NCI-H82 treated with DMSO at 0.1 percent for 48 hours (cell line): ENCODE results near the gene JAKMIP2.
"Not testable (repeated sequence)": the region's sequence is repeated elsewhere in the genome, so short reads cannot be mapped to it uniquely, and the experiment has no call there.

Source experiments
- DNase-seq: peaks from one replicate; lab custom pipeline; 2025; ENCODE audit not compliant: unreplicated experiment; lab: John Stamatoyannopoulos, UW

Gene JAKMIP2

GRCh38 chr5:147666419-147666818, 116.1 kb downstream of the JAKMIP2 start:
- no peak for DNase-seq

- no peak for DNase-seq
Measured at GRCh38 chr5:147661541-147661940, 121.0 kb downstream of the JAKMIP2 start.

GRCh38 chr5:147659166-147659929, 123.2 kb downstream of the JAKMIP2 start:
- no peak for DNase-seq

- DNase-seq = peak; percentile 27
Measured at GRCh38 chr5:147658293-147658932, 124.1 kb downstream of the JAKMIP2 start.

GRCh38 chr5:147648597-147648996, 133.9 kb downstream of the JAKMIP2 start:
- DNase-seq = no peak

- DNase-seq = no peak
Measured at GRCh38 chr5:147645197-147645596, 137.3 kb downstream of the JAKMIP2 start.

GRCh38 chr5:147644460-147644859, 138.1 kb downstream of the JAKMIP2 start:
- no peak for DNase-seq

- no peak for DNase-seq
Measured at GRCh38 chr5:147643142-147643541, 139.4 kb downstream of the JAKMIP2 start.

GRCh38 chr5:147642666-147643065, 139.9 kb downstream of the JAKMIP2 start:
- DNase-seq = no peak

- DNase-seq = no peak
Measured at GRCh38 chr5:147639321-147639720, 143.2 kb downstream of the JAKMIP2 start.

GRCh38 chr5:147636729-147636984, 145.9 kb downstream of the JAKMIP2 start:
- DNase-seq = no peak

GRCh38 chr5:147635882-147636728, 146.4 kb downstream of the JAKMIP2 start:
- DNase-seq = no peak

- not testable (repeated sequence) for DNase-seq
Measured at GRCh38 chr5:147635439-147635838, 147.1 kb downstream of the JAKMIP2 start.

GRCh38 chr5:147633173-147633572, 149.4 kb downstream of the JAKMIP2 start:
- peak; percentile 33 for DNase-seq

- DNase-seq = no peak
Measured at GRCh38 chr5:147631428-147632003, 151.0 kb downstream of the JAKMIP2 start.

- DNase-seq = no peak
Measured at GRCh38 chr5:147629196-147629595, 153.3 kb downstream of the JAKMIP2 start.

- DNase-seq = peak; percentile 45
Measured at GRCh38 chr5:147628058-147628895, 154.3 kb downstream of the JAKMIP2 start.

- DNase-seq = no peak
Measured at GRCh38 chr5:147626464-147626863, 156.1 kb downstream of the JAKMIP2 start.

- DNase-seq = no peak
Measured at GRCh38 chr5:147621016-147621415, 161.5 kb downstream of the JAKMIP2 start.

- no peak for DNase-seq
Measured at GRCh38 chr5:147619281-147619878, 163.1 kb downstream of the JAKMIP2 start.
